Mucosa of stomach (tissue), 1 donor: Measurements from ENCODE around the gene ENHO.

Source experiments
- H3K27me3 ChIP-seq: one replicate; pipeline ENCODE4 v1.7.0; 2013; ENCODE audit warnings: mild to moderate bottlenecking, low read length; ENCODE audit not compliant: control insufficient read depth, insufficient read depth
- H3K36me3 ChIP-seq: one replicate; pipeline ENCODE4 v1.7.0; 2013; ENCODE audit warnings: low read length; ENCODE audit not compliant: control insufficient read depth, insufficient read depth
- H3K4me1 ChIP-seq: one replicate; pipeline ENCODE4 v1.7.0; 2013; ENCODE audit warnings: mild to moderate bottlenecking, low read length; ENCODE audit not compliant: control insufficient read depth, insufficient read depth
- H3K4me3 ChIP-seq: one replicate; pipeline ENCODE4 v1.7.0; 2013; ENCODE audit warnings: low read length
- H3K9ac ChIP-seq: one replicate; pipeline ENCODE4 v1.7.0; 2013; ENCODE audit warnings: mild to moderate bottlenecking, low read length, moderate library complexity
- H3K9me3 ChIP-seq: one replicate; pipeline ENCODE4 v1.7.0; 2013; ENCODE audit warnings: mild to moderate bottlenecking, low read length, moderate library complexity; ENCODE audit not compliant: control insufficient read depth
- donor health status: Pancreatic carcinoma.

ENHO gene

DNA sequence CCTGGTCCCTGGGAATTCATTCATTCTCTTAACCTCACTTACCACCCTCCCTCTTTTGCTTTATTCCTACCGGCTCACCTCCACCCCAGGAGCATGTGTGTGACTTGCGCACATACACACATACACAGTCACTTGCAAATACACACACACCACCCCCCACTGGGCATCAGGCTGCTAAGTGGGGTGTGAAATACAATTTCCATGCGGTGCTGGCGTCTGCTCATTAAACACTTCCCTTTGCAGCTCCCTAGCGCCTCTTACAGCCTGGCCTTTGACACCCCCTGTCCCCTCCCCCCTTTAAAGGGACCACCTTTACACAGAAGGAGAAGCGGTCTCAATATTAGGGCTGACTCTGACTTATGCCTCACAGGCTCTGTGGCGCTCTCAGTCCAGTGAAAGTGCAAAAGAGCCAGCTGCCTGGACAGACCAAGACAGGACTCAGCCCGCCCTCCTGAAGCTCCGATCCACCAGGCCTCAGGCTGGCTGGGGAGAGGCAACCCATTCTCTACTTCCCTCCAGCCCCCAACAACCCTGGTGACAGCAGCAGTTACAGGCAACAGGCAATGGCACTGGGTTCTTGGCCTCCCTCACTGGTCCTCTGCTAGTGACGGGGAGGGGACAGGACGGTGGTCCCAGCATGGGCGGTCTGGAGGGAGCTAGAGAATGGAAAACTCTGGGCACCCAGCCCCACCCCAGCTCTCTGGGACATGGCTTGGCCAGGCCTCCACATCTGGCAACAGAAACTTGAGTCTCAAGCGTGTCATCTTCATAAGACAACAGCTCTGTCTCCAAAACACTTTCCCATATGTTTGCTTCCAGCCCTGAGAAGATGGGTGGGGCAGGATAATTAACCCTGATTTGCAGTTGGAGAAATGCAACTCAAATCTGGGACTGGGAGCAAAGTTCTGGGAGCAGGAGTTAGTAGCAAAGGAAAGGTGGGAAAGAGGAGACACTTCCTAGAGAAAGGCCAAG lies 12.0 kb downstream of the ENHO start:
- Histone ChIP-seq H3K27me3 (no peaks in the 10 kb centered on the region), H3K36me3 (no peaks in the 10 kb centered on the region), H3K4me3 (no peak overlapping the region), H3K4me1 (peaks cover 9% of the 10 kb centered on the region), H3K9ac (no peak overlapping the region), H3K9me3 (no peaks in the 10 kb centered on the region)

DNA sequence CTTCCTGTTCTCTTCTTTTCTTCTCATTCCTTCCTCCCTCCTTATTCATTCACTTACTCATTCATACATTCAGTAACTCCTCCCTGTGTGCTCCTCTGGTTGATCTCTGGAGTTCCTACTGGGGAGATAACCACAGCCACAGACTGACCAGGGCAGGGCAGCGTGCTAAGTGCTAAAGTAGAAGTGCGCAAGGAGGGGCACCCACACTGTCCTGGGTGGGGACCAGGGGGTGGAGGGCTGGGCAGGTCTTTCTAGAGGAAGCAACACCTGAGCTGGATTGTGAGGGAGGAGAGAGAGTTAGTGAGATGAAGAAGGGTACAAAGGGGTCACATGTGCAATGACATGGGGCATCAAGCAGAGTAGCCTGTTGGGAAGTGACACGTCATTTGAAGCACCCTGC lies 13.8 kb downstream of the ENHO start:
- Histone ChIP-seq H3K36me3 (no peaks in the 10 kb centered on the region), H3K9me3 (no peaks in the 10 kb centered on the region)

DNA sequence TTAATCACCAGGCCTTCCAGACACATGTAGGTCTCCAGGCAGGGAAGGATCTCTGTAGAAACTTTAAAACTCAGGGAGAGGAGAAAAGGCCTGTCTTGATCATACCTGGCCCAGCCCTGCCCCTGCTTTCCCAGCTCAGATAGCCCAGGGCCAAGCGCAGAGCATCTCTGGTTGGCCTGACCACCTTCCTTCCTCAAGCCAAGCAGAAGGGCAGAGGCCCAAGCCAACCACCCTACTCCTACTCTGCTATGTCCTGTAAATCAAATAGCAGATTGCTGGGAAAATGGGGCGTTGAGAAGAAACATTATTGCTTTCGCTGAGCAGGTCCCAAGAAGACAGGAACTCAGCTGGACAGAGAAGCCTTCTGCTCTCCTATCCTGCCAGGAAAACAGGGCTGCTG lies 14.3 kb downstream of the ENHO start:
- Histone ChIP-seq H3K9me3 (no peaks in the 10 kb centered on the region), H3K9ac (no peak overlapping the region), H3K4me1 (peaks cover 3% of the 10 kb centered on the region), H3K36me3 (no peaks in the 10 kb centered on the region), H3K27me3 (no peaks in the 10 kb centered on the region), H3K4me3 (no peak overlapping the region)

More for the DNA sequence above, 13.8 kb downstream of the ENHO start:
- Histone ChIP-seq H3K9ac (no peak overlapping the region), H3K4me1 (peaks cover 8% of the 10 kb centered on the region), H3K27me3 (no peaks in the 10 kb centered on the region), H3K4me3 (no peak overlapping the region)

DNA sequence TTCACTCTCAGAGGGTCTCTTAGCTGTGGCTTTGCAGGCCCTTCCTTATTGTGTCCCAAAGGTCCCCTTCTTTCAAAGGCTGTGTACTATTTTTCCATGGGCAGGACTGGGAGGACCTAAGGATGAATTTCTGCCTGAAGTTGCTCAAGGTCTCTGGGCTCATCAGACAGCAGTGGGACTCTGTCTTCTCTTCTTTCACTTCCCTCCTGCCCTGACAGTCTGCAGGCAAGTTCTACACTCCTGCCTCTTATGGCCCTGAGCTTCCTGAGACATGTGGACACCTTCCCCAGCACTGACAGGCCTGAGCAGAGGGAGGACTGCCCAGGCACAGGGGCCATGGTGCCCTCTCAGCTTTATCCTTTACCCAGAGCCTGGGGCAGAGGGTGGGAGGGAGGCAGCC lies 14.8 kb downstream of the ENHO start:
- no peaks in the 10 kb centered on the region for H3K36me3 ChIP-seq
- no peaks in the 10 kb centered on the region for H3K9me3 ChIP-seq
- no peaks in the 10 kb centered on the region for H3K4me1 ChIP-seq
- no peaks in the 10 kb centered on the region for H3K27me3 ChIP-seq
- no peak overlapping the region for H3K9ac ChIP-seq
- no peak overlapping the region for H3K4me3 ChIP-seq

DNA sequence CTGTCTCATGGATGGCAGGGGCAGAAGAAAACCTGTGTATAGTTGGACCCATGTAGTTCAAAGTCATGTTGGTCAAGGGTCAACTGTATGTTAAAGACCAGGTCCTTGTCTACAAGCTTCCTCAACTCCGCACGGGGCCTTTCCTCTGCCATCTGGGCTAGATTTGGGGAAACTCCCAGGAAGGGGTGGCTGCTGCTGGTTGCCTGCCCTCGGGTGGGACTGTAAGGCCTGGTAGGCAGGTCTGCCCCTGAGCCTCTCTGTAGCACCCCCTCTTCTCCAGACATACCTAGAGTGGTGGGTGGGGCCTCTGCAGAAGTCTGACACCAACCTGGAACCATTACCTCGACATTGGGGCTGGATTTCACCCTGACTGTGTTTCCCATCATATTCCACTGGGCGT lies 15.2 kb downstream of the ENHO start:
- H3K36me3 ChIP-seq: no peaks in the 10 kb centered on the region
- H3K27me3 ChIP-seq: no peaks in the 10 kb centered on the region
- no peaks in the 10 kb centered on the region for H3K9me3 ChIP-seq
- H3K4me1 ChIP-seq: no peaks in the 10 kb centered on the region
- no peak overlapping the region for H3K4me3 ChIP-seq
- H3K9ac ChIP-seq: no peak overlapping the region

- no peaks in the 10 kb centered on the region for H3K36me3 ChIP-seq
- H3K27me3 ChIP-seq: no peaks in the 10 kb centered on the region
- H3K4me3 ChIP-seq: no peak overlapping the region
- H3K4me1 ChIP-seq: peaks cover 5% of the 10 kb centered on the region
- no peaks in the 10 kb centered on the region for H3K9me3 ChIP-seq
- H3K9ac ChIP-seq: no peak overlapping the region
These were observed 16.2 kb downstream of the ENHO start for GRCh38 chr9:34506623-34507022.

- Histone ChIP-seq H3K27me3 (no peaks in the 10 kb centered on the region), H3K9ac (no peak overlapping the region), H3K36me3 (no peaks in the 10 kb centered on the region), H3K9me3 (no peaks in the 10 kb centered on the region), H3K4me1 (peaks cover 5% of the 10 kb centered on the region), H3K4me3 (no peak overlapping the region)
These were observed 17.2 kb downstream of the ENHO start for GRCh38 chr9:34505370-34506120.

DNA sequence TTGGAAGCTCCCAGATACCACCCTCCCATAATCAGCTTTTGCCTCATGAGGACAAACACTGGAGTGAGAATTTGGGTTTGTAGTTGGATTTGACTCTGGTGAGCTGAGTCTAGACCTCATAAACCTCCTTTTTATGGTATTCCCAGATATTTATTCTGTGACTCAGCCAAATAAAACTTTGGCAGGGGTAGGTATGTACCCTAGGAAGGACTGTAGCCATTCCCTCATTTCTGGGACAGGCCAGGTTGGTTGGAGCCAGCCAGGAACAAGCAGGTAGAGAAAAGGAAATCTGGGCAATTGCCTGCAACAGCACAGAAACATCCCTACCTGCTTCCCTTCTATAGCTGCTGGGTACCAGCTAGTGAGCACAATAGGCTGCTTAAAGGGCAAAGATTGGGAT lies 19.4 kb downstream of the ENHO start:
- no peak overlapping the region for H3K9ac ChIP-seq
- H3K27me3 ChIP-seq: peaks cover 8% of the 10 kb centered on the region
- no peaks in the 10 kb centered on the region for H3K36me3 ChIP-seq
- peaks cover 5% of the 10 kb centered on the region for H3K4me1 ChIP-seq
- no peak overlapping the region for H3K4me3 ChIP-seq
- H3K9me3 ChIP-seq: no peaks in the 10 kb centered on the region

GRCh38 chr9:34502891-34503290 lies 19.9 kb downstream of the ENHO start:
- Histone ChIP-seq H3K9ac (no peak overlapping the region), H3K27me3 (peaks cover 8% of the 10 kb centered on the region)

DNA sequence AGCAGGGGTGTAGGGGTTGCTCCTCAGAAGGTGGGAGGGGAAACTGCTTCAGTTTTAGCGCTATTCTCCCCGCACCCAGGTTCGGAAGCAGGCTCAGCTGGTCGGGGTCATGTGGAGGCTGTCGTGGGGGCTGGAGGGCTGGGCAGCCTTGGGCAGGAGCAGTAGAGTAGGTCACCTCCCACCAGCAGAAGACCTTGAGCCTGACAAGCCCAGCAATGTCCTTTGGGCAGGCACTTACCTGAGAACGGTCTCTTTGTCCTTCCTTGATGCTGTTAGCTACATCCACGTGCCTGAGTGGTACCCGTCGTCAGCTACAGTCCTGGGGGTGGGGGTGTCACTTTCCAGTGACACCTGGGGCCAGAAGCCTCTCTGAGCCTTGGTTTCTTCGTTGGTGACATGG lies 20.3 kb downstream of the ENHO start:
- H3K9me3 ChIP-seq: no peaks in the 10 kb centered on the region
- H3K9ac ChIP-seq: no peak overlapping the region
- H3K27me3 ChIP-seq: peaks cover 8% of the 10 kb centered on the region
- H3K4me3 ChIP-seq: no peak overlapping the region
- H3K36me3 ChIP-seq: no peaks in the 10 kb centered on the region
- peaks cover 5% of the 10 kb centered on the region for H3K4me1 ChIP-seq

More at GRCh38 chr9:34502891-34503290, 19.9 kb downstream of the ENHO start:
- Histone ChIP-seq H3K9me3 (no peaks in the 10 kb centered on the region), H3K4me1 (peaks cover 5% of the 10 kb centered on the region), H3K36me3 (no peaks in the 10 kb centered on the region), H3K4me3 (no peak overlapping the region)

DNA sequence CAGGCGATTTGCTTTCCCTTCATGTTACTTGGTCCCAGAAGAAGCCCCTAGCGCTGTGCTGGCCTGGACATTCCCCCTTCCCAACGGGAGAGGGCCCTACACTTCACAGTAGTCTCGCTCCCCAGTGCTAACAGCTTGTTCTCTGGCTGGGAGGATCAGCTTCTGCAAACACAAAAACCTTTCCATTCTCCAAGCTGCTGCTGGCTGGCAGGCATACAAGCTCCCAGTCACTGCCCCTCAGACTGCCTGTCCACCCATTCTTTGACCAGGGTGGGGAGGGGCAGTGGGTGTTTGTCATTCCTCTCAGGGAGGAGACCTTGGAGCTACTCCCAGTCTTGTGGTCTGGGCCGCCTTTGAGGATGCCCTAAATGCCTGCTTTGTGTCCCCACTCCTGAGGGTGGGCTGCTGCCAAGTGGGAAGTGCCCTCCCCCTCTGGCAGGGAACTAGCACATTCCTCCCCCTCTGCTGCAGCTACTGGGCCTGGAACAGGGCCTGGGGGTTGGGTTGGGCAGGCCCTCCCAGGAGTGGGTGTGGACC lies 20.8 kb downstream of the ENHO start:
- Histone ChIP-seq H3K9me3 (no peaks in the 10 kb centered on the region), H3K27me3 (peaks cover 8% of the 10 kb centered on the region), H3K4me3 (no peak overlapping the region), H3K36me3 (no peaks in the 10 kb centered on the region), H3K4me1 (peaks cover 5% of the 10 kb centered on the region), H3K9ac (no peak overlapping the region)

DNA sequence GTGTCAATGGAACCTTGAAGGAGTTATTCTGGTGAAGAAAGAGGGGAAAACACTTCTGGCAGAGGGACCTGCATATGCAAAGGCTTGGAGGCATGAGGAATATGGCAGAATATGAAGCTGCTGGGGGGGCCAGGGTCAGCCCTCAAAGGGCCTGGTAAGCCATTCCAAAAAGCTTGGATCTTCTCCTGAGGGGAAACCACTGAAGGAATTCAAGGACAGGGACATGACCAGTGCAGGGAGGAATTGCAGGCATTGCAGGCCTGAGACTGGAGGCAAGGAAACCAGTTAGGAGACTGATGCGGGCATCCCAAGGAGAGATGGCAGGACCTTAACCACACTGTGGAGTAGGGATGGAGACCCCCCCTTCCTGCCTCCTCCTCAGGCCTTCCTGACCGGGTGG lies 21.4 kb downstream of the ENHO start:
- Histone ChIP-seq H3K27me3 (peaks cover 8% of the 10 kb centered on the region), H3K4me1 (peaks cover 5% of the 10 kb centered on the region), H3K36me3 (no peaks in the 10 kb centered on the region), H3K9me3 (no peaks in the 10 kb centered on the region), H3K4me3 (no peak overlapping the region), H3K9ac (no peak overlapping the region)
